Right atrium auricular region (tissue), 2 donors: Measurements from ENCODE around the gene ARNT2. TPM values are rescaled to one million over a fixed set of nuclear protein-coding genes. Genes with fewer than 3 reads are reported as not detected.

Experiments used
- DNase-seq: peaks from one replicate; pipeline ENCODE4 v3.0.0-alpha.2; 2019; ENCODE audit warnings: low spot score
- H3K27ac ChIP-seq, 2 donors: fragments of 200-600 bp; sonication (generic); 1 replicate in 1 of 2; 2 replicates in 1 of 2; pipeline ENCODE4 v1.5.1; 2016 to 2019
- H3K27me3 ChIP-seq, 2 donors: fragments of 200-600 bp; sonication (generic); one replicate each; pipeline versions ENCODE4 v1.5.1 to v1.6.0; 2017 to 2019
- H3K36me3 ChIP-seq: fragments of 200-600 bp; sonication (generic); one replicate; pipeline ENCODE4 v1.5.1; 2016
- H3K4me1 ChIP-seq, 2 donors: fragments of 200-600 bp; sonication (generic); one replicate each; pipeline versions ENCODE4 v1.5.1 to v1.6.0; 2017 to 2019
- H3K4me3 ChIP-seq, 2 donors: fragments of 200-600 bp; sonication (generic); 1 replicate in 1 of 2; 2 replicates in 1 of 2; pipeline ENCODE4 v1.5.1; 2017 to 2019; ENCODE audit warnings: mild to moderate bottlenecking in 1 of 2, moderate library complexity in 1 of 2
- H3K9me3 ChIP-seq, 2 donors: fragments of 200-600 bp; sonication (generic); one replicate each; pipeline ENCODE4 v1.5.1; 2019
- CTCF ChIP-seq, 2 donors: fragments of 200-600 bp; sonication (generic); IDR thresholded peaks; one replicate each; pipeline ENCODE4 v1.5.1; 2019; ENCODE audit warnings: antibody characterized with exemption in 2 of 2
- total RNA-seq, 2 donors: library from RNA; depleted of rRNA; stranded (reverse); fragments of >200 nt; gene quantifications; one replicate each; pipeline ENCODE4 v1.1.0, GENCODE V29; 2016

ARNT2 gene
- total RNA-seq, 2 donors from 2014 or later, result 4.8 to 8.4 TPM

DNA sequence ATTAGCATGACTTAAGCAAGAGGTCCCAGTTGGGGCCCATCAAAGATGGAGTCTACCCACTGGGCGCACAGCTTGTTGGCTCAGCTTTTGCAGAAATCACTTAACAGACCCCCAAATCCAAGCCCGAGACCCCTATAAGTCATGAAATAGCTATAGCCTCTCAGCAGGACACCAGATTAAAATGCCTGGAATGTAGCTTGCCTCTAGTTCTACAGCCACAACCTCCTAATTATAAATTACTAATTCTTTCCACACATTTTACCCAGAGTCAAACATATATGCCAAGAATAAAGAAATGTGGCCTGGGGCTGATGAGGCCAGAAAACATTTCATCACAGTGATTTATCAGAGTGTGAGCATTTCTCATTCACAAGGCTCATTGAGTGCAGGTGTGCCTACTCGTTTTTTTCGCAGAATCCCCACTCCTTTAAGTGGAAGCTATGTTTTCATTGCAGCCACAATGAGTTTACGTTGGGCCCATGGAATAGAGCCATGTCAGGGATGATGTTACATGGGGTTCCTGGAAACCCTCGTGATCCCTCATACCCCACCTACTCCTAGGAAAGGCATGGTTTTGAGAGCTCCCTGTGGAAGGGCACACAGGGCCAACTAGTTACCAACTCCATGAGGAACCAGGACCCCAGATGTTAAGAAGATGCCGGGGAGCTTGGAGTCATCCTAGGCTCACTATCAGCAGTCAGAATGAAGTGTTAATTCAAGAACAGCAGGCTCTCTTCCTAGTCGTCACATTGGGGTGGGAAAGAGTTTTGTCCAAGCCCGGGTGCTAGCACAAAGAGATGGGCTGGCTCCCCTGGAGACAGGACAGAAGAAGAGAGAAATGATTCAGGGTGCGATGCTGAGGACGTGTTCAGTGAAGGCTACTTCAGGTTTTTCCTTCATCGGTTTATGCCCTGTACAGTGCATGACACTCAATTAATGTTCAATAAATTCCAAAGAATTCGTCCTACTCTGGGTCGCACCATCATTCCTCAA, 200.7 kb downstream of the ARNT2 start:
- H3K4me1 ChIP-seq, result peaks cover 0 to 5% of the 10 kb centered on the region in 2 donors
- no peaks in the 10 kb centered on the region for H3K27me3 ChIP-seq
- peak; percentile 13 for DNase-seq
- no peak overlapping the region for H3K27ac ChIP-seq
- H3K4me3 ChIP-seq, result no peak overlapping the region
- no peaks in the 10 kb centered on the region for H3K9me3 ChIP-seq
- TF ChIP-seq CTCF (IDR thresholded peaks at IDR 0.05), result no peak
- no peaks in the 10 kb centered on the region for H3K36me3 ChIP-seq

DNA sequence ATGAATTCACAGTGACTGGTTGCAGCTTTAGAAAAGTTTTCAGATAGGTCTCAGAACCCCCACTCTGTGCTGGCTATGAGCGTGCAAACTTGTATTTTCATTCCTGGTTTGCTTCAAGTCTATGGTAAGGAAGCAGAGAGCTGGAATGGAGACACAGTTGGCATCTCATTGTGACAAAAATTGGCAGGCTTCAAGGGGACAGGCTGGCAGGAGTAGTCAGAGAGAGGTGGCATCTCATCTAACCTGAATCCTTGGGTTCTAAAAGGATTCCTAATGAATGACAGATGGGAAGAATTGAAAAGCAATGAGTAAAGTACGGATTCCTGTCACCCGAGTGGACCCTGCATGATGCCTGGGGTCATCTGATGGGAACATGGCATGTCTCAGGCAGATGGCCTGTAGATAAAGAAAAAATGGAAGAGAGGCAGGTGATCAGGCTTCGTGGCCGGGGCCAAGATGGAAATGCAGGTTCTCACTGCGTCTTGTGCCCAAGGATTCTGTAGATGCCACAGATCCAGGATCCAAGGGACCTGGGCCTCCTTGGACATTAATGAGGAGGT, 201.5 kb downstream of the ARNT2 start:
- DNase-seq, result peak; percentile 32
- no peak overlapping the region for H3K4me3 ChIP-seq
- H3K27ac ChIP-seq, result no peak overlapping the region
- H3K4me1 ChIP-seq, result peaks cover 0 to 5% of the 10 kb centered on the region in 2 donors
- TF ChIP-seq CTCF (IDR thresholded peaks at IDR 0.05), result no peak
- H3K27me3 ChIP-seq, result no peaks in the 10 kb centered on the region
- H3K9me3 ChIP-seq, result no peaks in the 10 kb centered on the region
- H3K36me3 ChIP-seq, result no peaks in the 10 kb centered on the region

DNA sequence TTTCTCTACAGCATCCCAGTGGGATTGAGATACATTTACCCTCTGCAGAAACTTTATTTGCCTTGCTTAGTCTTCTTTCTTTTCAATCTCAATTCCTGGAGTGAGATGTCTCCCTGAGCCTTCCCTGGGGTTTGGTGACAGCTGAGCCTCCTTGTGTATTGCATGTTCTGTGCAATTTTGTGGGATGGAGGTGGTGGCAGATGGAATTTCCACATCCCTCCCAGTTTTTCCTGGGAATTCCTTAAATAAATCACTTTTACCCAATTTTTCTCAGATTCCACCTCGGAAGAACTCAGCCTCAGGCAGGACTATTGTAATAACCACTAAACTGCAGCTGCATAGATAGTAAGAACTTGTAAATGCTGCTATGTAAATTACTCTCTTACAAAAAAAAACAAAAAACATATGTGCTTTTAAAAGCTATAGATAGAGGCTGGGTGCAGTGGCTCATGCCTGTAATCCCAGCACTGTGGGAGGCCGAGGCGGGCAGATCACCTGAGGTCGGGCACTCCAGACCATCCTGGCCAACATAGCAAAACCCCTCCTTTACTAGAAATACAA, 202.4 kb downstream of the ARNT2 start:
- Histone ChIP-seq H3K4me3 (no peak overlapping the region), H3K27ac (no peak overlapping the region), H3K4me1 (peaks cover 0 to 5% of the 10 kb centered on the region in 2 donors), H3K9me3 (no peaks in the 10 kb centered on the region), H3K27me3 (no peaks in the 10 kb centered on the region), H3K36me3 (no peaks in the 10 kb centered on the region)
- peak; percentile 23 for DNase-seq
- TF ChIP-seq CTCF (IDR thresholded peaks at IDR 0.05), result no peak

DNA sequence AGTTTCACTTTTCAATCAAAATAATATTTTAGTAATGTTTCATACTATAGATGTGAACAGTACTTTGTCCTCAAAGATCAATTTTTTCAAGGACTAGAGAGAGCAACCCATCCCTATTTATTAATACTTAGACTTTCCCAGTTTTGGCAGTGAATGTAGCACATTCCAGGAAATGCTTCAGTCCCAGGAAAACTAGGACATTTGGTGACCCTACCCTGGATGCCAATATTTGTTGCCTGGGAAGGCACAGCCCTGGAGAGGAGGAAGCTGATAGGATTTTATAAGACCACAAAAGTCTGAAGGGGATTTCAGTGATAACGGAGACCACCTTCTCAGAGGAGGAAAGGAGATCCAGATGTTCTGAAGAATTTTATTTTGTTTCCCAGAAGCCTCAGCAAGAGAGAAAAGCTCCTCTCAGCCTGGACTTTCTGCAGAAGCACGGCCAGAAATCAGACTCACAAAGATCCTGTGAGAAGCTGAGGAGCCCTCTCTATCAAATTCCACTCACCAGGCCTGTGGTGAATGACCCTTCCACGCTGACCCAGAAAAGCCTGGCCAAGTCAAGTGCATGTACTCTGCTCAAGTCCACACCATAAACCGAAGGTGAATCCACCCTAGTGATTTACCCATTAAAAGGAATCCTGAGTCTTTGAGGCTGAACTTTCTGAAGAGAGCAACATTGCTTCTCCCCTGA, 203.3 kb downstream of the ARNT2 start:
- Histone ChIP-seq H3K9me3 (no peaks in the 10 kb centered on the region), H3K4me3 (no peak overlapping the region), H3K27ac (no peak overlapping the region), H3K4me1 (peaks cover 0 to 5% of the 10 kb centered on the region in 2 donors), H3K36me3 (no peaks in the 10 kb centered on the region), H3K27me3 (no peaks in the 10 kb centered on the region)
- TF ChIP-seq CTCF (IDR thresholded peaks at IDR 0.05), result no peak
- DNase-seq, result peak; percentile 38

GRCh38 chr15:80608688-80609087, 204.5 kb downstream of the ARNT2 start:
- Histone ChIP-seq H3K27me3 (no peaks in the 10 kb centered on the region), H3K9me3 (no peaks in the 10 kb centered on the region), H3K27ac (no peak overlapping the region), H3K4me3 (no peak overlapping the region), H3K36me3 (no peaks in the 10 kb centered on the region), H3K4me1 (peaks cover 0 to 5% of the 10 kb centered on the region in 2 donors)
- TF ChIP-seq CTCF (IDR thresholded peaks at IDR 0.05), result no peak
- DNase-seq, result no peak
